GM12875 (cell line): ENCODE measurements around the gene CX3CR1.

Experiments used
- H3K4me3 ChIP-seq: one replicate; pipeline ENCODE4 v1.5.1; 2011; ENCODE audit warnings: low read depth, low read length, control low read depth
- TF ChIP-seq, protein P1 (sequence below): IDR thresholded peaks from 2 replicates; pipeline ENCODE4 v1.5.1; 2011; ENCODE audit warnings: low read depth, mild to moderate bottlenecking, control low read depth, inconsistent platforms, low read length, moderate library complexity, borderline replicate concordance; ENCODE audit not compliant: insufficient read depth

CX3CR1 gene

DNA sequence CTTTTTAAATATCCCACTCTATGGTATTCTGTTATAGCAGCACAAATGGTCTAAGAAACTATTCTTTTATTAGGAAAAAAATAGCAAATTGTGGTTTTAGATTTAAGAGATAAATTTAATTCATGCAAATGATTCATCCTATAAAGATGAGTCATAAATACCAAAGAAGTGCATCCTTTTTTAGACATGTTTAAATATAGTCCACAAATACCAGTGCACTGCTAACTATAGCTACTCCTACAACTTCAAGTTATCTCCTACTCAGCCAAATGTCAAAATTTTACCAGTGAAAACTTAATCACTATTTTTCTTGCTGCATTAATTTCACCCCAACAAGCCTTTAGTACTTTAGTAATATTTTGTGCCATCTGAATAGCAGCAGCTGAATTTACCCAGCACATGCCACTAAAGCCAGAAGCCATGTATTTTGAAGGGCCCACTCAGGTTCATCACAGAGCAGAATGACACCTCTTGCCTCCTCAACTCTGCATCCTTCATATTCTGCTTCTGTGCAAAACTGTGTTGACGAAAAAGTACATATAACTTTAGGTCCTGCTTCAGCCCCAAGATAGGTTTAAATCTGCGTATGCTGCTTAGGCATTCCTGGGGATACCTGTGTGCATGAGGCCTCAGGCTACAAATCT lies 24.9 kb downstream of the CX3CR1 start:
- no peak overlapping the region for H3K4me3 ChIP-seq
- TF ChIP-seq, protein P1, sequence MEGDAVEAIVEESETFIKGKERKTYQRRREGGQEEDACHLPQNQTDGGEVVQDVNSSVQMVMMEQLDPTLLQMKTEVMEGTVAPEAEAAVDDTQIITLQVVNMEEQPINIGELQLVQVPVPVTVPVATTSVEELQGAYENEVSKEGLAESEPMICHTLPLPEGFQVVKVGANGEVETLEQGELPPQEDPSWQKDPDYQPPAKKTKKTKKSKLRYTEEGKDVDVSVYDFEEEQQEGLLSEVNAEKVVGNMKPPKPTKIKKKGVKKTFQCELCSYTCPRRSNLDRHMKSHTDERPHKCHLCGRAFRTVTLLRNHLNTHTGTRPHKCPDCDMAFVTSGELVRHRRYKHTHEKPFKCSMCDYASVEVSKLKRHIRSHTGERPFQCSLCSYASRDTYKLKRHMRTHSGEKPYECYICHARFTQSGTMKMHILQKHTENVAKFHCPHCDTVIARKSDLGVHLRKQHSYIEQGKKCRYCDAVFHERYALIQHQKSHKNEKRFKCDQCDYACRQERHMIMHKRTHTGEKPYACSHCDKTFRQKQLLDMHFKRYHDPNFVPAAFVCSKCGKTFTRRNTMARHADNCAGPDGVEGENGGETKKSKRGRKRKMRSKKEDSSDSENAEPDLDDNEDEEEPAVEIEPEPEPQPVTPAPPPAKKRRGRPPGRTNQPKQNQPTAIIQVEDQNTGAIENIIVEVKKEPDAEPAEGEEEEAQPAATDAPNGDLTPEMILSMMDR = no peak

DNA sequence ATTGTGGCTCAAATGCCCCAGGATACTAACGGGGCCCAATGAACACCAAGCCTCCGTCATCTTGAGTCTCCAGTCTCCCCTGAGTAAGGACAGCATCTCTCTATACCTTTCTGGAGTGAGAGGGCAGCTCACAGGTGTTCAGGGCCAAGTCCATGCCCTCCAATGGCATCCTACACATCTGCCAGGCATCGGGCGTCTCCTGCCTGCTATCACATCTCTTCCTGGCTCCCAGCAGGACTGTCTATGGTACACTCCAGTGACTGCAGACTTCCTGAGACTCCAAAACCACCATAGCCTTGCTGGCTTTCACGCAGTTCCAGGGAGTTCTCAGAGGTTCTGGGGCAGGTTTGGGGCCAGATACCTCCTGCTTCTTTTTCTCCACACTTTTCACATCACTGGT lies 28.3 kb downstream of the CX3CR1 start:
- no peak overlapping the region for H3K4me3 ChIP-seq
- TF ChIP-seq, protein P1 = no peak

DNA sequence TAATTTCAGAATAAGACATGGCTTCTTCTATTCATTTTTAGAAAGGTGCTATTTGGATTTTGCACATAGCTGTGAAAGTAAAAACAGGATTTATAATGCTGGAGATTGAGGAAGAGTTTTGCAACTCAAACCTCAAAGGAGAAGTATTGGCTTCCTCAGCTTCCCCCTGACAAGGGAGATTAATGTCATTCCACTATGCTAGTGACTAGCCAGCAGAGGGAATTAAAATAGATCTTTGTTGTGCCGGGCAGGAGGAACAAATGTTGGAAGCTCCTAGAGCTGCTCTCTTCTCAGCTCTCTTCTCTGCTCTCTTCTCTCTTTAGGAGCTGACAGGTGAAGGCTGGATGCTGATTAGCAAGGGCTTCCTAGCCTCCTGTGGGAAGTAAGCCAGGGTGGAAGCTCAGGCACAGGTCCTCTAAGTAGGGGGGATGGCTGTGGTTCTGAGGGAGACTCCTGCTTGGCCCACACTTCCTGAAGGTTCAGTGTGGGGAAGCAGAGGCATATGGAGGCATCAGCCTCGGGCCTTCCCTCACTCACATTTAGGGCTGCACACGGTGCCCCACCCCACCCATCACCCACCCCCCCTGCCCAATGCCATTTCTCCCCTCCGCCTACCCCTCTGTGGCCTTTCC lies 29.6 kb downstream of the CX3CR1 start:
- TF ChIP-seq, protein P1 = no peak
- H3K4me3 ChIP-seq = no peak overlapping the region

DNA sequence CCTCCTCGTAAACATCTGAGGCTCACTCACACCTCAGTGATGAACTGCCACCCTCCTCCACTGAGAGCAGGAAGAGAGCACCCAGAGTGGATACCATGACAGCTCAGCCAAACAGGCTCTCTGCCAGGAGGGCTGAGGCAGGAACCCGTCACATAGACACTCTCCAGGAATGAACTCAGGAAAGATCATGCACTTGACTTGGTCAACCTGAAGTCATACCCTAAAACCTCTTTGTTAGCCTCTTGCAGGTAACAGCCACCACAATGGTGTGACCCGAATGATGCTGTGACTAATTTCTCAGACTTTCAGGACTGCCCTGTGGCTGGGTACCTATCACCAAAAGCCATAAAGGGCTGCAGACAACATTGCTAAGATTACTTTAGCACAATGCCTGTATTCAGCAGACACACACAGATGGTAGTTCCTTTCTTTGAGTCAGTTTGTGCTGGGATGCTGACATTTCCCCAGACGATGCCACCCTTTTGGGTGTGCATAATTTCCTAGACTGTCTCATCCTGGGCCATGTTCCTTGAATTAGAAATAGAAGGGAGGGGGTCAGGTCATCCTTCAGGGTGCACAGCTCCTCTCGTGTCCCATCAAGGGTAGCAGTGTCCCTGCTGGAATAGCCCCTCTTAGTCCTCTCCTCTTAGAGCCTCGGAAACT lies 30.3 kb downstream of the CX3CR1 start:
- no peak overlapping the region for H3K4me3 ChIP-seq
- TF ChIP-seq, protein P1 = no peak

DNA sequence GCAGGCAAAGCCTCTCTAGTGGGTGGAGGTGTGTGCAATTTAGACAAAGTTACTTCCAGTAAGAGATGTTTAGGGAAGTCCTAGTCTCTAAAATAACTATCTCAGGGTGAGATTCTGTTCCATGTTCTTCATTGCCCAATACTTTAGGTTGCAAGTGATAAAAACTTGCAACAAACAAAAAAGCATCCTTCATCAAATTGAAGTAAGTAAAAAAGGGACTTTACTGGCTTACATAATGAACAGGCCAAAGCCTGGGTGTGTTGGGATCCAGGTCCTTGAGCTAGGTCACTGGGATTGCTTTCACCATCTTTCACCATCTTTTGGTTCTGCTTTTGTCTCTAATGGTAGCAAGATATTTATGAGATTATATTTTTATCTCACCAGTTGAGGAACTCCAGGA lies 38.3 kb downstream of the CX3CR1 start:
- no peak overlapping the region for H3K4me3 ChIP-seq
- TF ChIP-seq, protein P1 = no peak

DNA sequence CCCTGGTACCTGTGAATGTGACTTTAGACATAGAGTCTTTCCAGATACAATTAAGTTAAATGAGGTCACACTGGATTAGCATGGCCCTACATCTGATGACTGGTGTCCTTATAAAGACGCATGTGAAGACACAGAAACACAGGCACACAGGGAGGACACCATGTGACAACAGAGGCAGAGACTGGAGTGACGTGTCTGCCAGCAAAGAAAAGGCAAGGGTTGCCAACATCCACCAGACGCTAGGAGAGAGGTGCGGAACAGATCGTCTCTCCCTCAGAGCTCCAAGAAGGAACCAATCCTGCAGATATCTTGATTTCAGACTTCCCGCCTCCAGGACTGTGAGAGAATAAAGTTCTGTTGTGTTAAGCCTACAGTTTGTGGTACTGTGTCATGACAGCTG lies 42.8 kb downstream of the CX3CR1 start:
- TF ChIP-seq, protein P1 = no peak
- no peak overlapping the region for H3K4me3 ChIP-seq

DNA sequence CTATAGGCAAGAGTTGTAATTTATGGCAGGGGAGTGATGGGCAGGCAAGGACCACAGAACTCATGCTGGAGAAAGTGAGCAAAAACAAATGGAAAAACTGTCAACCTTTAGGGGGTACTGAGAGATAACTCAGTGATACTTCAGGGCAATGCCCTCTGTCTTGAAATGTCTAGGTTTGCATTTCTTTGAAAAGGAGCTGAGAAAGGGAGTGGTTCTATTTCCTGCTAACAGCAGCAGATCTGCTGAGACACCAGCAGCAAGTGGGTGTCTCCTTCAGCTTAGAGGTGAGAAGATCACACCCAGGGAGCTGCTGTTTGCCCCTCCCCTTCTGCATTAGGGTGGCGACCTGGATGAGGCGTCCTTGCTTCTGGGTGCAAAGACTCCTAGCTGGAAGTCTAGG lies 45.2 kb downstream of the CX3CR1 start:
- TF ChIP-seq, protein P1 = no peak
- H3K4me3 ChIP-seq = no peak overlapping the region
